Stimulated activated naive B cell treated with anti-CD40 and anti-IgM and Interleukin-4, amounts not matched to agents 10 μg/mL and 1 μg/mL and 100 μg/mL, for 72 hours (primary cell): ENCODE measurements around the gene SSC5D.
"Not testable (repeated sequence)": the region's sequence is repeated elsewhere in the genome, so short reads cannot be mapped to it uniquely, and the experiment has no call there.

Experiments used
- ATAC-seq, 2 donors: fragments of 150-1000 bp; cut with Tn5 transposase; replicated peaks; 2 replicates each; pipeline ENCODE4 v1.10.0; 2021; ENCODE audit warnings: moderate library complexity in 1 of 2
- DNase-seq: peaks from one replicate; pipeline ENCODE4 v3.0.0; 2021
- H3K27ac Mint-ChIP-seq: one replicate; pipeline ENCODE4 v1.8.0; 2022; ENCODE audit warnings: mild to moderate bottlenecking, mixed read lengths
- H3K27me3 Mint-ChIP-seq, 2 donors: one replicate each; pipeline ENCODE4 v1.8.0; 2022; ENCODE audit warnings: mixed read lengths in 2 of 2
- H3K36me3 Mint-ChIP-seq, 2 donors: one replicate each; pipeline ENCODE4 v1.8.0; 2022; ENCODE audit warnings: mixed read lengths in 2 of 2, mild to moderate bottlenecking in 1 of 2
- H3K4me1 Mint-ChIP-seq, 2 donors: one replicate each; pipeline ENCODE4 v1.8.0; 2022; ENCODE audit warnings: mixed read lengths in 2 of 2, mild to moderate bottlenecking in 1 of 2
- H3K4me3 Mint-ChIP-seq, 2 donors: one replicate each; pipeline ENCODE4 v1.8.0; 2022; ENCODE audit warnings: mild to moderate bottlenecking in 2 of 2, mixed read lengths in 2 of 2, moderate library complexity in 1 of 2
- H3K9me3 Mint-ChIP-seq, 2 donors: one replicate each; pipeline ENCODE4 v1.8.0; 2022; ENCODE audit warnings: mixed read lengths in 2 of 2, mild to moderate bottlenecking in 1 of 2

Gene SSC5D

DNA sequence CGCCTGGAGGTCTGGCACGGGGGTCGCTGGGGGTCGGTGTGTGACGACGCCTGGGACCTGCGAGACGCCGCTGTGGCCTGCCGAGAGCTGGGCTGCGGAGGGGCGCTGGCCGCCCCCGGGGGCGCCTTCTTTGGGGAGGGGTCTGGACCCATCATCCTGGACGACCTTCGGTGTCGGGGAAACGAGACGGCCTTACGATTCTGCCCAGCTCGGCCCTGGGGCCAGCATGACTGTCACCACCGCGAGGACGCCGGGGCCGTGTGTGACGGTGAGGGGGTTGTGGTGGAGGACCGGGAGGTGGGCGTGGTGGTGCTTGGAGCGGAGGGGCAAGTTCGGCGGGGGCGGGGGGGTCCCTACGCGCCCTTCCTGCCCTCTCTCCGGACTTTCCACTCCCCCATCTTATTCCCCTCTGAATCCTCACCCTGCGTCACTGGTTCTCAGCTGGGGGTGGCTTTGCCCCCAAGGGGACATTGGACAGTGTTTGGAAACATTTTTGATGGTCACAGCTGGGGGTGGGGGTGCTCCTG lies 5.5 kb downstream of the SSC5D start:
- peaks cover 9 to 11% of the 10 kb centered on the region in 2 donors for H3K4me1 Mint-ChIP-seq
- H3K36me3 Mint-ChIP-seq, result peaks cover 2 to 4% of the 10 kb centered on the region in 2 donors
- peak overlapping the region; percentile 68 to 69 for H3K4me3 Mint-ChIP-seq
- ATAC-seq (no peak), DNase-seq (no peak)
- no peaks in the 10 kb centered on the region for H3K9me3 Mint-ChIP-seq
- no peak overlapping the region for H3K27ac Mint-ChIP-seq
- H3K27me3 Mint-ChIP-seq, result peaks cover 26 to 34% of the 10 kb centered on the region in 2 donors

DNA sequence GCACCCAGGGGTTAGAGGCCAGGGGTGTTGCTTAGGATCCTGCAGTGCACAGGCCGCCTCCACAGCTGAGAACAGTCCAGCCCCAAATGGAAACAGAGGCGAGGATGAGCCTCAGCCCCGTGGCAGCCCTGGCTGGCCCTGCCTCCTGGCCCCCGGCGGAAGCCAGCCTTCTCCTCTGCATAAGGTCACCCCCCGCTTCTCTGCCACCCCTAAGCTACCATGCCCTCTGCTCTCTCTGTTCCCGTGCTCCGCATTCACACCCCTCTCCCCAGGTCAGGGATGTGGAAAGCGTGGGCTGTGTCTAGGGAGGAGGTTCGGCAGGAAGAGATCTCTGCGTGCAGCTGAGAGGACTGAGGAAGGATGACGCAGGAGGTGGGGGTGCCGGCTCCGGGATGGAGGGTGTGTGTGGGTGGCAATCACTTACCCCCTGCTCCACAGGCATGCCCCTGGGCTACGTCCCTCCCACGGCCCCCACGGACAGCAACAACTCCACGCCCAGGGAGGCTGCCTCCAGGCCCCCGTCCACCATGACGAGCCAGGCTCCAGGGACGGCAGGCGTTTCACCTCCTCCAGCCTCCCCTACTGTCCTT lies 6.0 kb downstream of the SSC5D start:
- peak overlapping the region; percentile 72 for H3K27ac Mint-ChIP-seq

DNA sequence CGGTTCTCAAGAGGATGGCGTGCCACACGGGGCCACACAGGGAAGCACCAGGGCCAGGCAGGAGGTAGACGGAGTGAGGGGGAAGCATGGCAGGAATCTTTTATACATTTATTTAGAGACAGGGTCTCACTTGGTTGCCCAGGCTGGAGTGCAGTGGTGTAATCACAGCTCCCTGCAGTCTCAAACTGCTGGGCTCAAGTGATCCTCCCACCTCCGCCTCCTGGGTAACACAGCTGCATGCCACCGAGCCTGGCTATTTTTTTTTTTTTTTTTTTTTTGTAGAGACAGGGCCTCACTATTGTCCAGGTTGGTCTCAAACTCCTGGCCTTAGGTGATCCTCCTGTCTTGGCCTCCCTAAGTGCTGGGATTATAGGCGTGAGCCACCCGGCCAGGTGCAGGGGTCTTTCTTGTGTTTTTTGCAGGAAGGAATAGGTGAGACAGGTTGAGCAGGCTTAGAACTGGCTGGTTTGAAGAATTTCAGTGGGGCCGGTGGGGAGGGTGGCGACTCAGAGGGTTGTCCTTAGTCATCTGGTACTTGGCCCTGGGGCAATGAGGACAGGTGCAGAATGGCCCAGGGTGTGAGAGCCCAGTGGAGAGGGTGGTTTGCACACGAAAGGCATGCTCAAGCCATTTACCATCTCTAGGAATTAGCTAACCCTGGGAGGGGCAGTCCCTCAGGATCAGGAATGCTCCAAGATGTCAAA lies 7.6 kb downstream of the SSC5D start:
- Mint-ChIP-seq H3K4me3 (no peak overlapping the region), H3K4me1 (peaks cover 14 to 24% of the 10 kb centered on the region in 2 donors), H3K27me3 (peaks cover 26 to 28% of the 10 kb centered on the region in 2 donors), H3K36me3 (peaks cover 2 to 9% of the 10 kb centered on the region in 2 donors), H3K27ac (peak overlapping the region; percentile 14), H3K9me3 (no peaks in the 10 kb centered on the region)
- ATAC-seq (no peak), DNase-seq (no peak)

More for the DNA sequence above, 6.0 kb downstream of the SSC5D start:
- Mint-ChIP-seq H3K4me3 (peak overlapping the region; percentile 68 to 69), H3K27me3 (peaks cover 26 to 34% of the 10 kb centered on the region in 2 donors), H3K36me3 (peaks cover 2 to 8% of the 10 kb centered on the region in 2 donors), H3K9me3 (no peaks in the 10 kb centered on the region), H3K4me1 (peaks cover 12% of the 10 kb centered on the region in 2 donors)
- DNase-seq (no peak), ATAC-seq (peak; percentile 51 to 82)

DNA sequence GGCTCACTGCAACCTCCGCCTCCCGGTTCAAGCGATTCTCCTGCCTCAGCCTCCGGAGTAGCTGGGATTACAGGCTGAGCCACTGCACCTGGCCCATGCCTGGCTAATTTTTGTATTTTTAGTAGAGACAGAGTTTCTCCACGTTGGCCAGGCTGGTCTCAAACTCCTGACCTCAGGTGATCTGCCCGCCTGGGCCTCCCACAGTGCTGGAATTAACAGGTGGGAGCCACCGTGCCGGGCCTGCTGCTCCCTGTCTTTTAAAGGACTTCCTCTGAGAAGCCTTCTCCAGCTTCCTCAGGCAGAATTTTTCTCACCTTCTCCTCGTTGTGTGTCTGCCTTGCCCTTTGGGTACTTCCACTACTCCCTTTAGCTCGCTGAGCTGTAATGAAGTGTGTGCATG lies 8.6 kb downstream of the SSC5D start:
- Mint-ChIP-seq H3K4me1 (peaks cover 15 to 24% of the 10 kb centered on the region in 2 donors), H3K27me3 (peaks cover 22 to 24% of the 10 kb centered on the region in 2 donors)
- not testable (repeated sequence) for ATAC-seq, H3K9me3 Mint-ChIP-seq, H3K36me3 Mint-ChIP-seq, H3K4me3 Mint-ChIP-seq, DNase-seq, H3K27ac Mint-ChIP-seq

DNA sequence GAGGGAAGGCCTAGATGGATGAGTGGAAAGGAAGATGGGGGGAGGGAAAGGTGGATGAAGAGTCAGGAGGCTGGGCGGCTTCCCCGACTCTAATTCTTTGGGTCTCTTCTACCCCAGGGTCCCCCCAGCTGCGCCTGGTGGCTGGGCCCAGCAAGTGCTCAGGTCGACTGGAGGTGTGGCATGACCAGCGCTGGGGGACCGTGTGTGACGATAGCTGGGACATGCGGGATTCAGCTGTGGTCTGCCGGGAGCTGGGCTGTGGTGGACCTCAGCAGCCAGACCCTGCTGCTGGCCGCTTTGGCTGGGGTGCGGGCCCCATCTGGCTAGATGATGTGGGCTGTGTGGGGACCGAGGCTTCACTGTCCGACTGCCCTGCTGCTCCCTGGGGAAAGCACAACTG lies 9.5 kb downstream of the SSC5D start:
- Mint-ChIP-seq H3K4me3 (no peak overlapping the region), H3K27me3 (peaks cover 14 to 16% of the 10 kb centered on the region in 2 donors), H3K9me3 (no peaks in the 10 kb centered on the region), H3K36me3 (peaks cover 7 to 14% of the 10 kb centered on the region in 2 donors), H3K27ac (no peak overlapping the region), H3K4me1 (peaks cover 19 to 31% of the 10 kb centered on the region in 2 donors)
- ATAC-seq, result no peak
- no peak for DNase-seq

DNA sequence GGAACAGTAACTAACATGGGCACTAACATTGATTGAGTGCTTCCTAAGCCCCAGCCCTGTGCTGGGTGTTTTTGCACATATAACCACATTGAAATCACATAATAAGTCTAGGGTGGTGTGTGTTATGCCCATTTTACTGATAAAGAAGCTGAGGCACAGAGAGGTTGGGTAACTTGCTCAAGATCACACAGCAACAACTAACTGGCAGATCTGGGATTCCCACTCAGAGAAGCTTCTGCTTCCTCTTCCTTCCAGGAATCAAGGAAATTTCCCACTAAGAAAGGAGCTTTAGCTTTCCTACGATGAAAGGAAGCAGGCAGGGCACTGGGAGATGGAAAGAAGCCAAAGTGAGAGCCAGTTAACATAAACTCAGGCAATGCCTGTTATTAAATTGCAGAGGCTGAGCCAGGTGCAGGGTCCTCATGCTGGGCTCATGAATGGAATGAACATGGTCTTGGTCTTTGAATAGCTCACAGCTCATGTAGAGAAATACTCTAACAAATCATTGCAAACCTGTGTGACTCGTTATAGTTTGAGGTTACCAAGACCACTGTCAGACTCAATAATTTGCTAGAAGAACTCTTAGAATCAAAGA lies 10.1 kb downstream of the SSC5D start:
- no peak for ATAC-seq
- Mint-ChIP-seq H3K27me3 (peaks cover 9 to 11% of the 10 kb centered on the region in 2 donors), H3K4me1 (peaks cover 20 to 36% of the 10 kb centered on the region in 2 donors), H3K27ac (no peak overlapping the region), H3K4me3 (no peak overlapping the region), H3K9me3 (peaks cover 3 to 4% of the 10 kb centered on the region in 2 donors), H3K36me3 (peaks cover 9 to 18% of the 10 kb centered on the region in 2 donors)
- no peak for DNase-seq

DNA sequence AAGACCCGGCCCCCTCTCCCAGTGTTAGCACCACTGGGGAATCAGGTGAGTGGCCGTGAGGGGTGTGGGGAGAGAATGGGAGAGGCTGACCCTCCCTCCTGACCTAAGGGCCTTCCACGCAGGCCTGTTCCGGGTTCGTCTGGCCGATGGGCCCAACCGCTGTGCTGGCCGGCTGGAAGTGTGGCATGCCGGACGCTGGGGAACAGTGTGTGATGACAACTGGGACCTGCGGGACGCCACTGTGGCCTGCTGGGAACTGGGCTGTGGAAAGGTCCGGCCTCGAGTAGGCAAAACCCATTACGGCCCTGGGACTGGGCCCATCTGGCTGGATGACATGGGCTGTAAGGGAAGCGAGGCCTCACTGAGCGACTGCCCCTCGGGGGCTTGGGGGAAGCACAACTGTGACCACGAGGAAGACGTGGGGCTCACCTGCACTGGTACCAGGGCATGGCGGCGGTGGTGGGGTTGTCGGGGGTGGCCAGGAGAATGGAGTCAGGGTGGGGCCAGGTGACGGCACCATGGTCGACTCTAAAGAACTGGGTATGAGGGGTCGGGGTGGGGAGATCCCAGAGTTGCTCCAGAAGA lies 12.2 kb downstream of the SSC5D start:
- Mint-ChIP-seq H3K27ac (no peak overlapping the region), H3K27me3 (no peaks in the 10 kb centered on the region), H3K4me1 (peaks cover 22 to 37% of the 10 kb centered on the region in 2 donors), H3K9me3 (peaks cover 3 to 8% of the 10 kb centered on the region in 2 donors), H3K36me3 (peaks cover 12 to 22% of the 10 kb centered on the region in 2 donors), H3K4me3 (no peak overlapping the region)
- ATAC-seq, result no peak
- no peak for DNase-seq

DNA sequence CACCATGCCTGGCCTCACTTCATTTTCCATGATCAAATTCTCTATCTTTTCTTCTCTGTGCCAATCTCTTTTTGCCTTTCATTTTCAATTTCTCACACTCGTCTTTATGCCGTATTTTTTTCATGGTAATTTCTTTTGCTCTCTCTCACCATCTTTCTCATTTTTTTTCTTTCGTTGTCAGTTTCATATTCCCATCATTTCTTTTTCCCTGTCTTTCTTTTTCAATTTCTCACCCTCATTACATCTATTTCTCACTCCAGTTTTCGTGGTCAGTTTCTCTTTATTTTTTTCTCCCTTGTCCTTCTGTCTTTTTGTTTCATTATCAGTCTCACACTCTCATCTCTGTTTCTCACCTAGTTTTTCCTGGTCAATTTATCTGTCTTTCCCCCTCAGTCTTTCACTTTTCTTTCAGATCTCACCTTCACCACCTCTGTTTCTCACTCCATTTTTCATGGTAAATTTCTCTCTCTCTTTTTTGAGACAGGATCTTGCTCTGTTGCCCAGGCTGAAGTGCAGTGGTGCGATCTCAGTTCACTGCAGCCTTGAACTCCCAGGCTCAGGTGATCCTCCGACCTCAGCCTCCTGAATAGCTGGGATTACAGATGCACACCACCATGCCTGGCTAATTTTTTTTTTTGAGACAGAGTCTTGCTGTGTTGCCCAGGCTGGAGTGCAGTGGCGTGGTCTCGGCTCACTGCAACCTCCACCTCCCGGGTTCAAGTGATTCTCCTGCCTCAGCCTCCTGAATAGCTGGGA lies 14.1 kb downstream of the SSC5D start:
- no peak overlapping the region for H3K4me3 Mint-ChIP-seq
- peak overlapping the region; percentile 66 for H3K27ac Mint-ChIP-seq
- H3K36me3 Mint-ChIP-seq, result peaks cover 9 to 20% of the 10 kb centered on the region in 2 donors
- ATAC-seq, result no peak
- peaks cover 22 to 37% of the 10 kb centered on the region in 2 donors for H3K4me1 Mint-ChIP-seq
- no peaks in the 10 kb centered on the region for H3K27me3 Mint-ChIP-seq
- DNase-seq, result no peak
- H3K9me3 Mint-ChIP-seq, result peaks cover 3 to 8% of the 10 kb centered on the region in 2 donors

DNA sequence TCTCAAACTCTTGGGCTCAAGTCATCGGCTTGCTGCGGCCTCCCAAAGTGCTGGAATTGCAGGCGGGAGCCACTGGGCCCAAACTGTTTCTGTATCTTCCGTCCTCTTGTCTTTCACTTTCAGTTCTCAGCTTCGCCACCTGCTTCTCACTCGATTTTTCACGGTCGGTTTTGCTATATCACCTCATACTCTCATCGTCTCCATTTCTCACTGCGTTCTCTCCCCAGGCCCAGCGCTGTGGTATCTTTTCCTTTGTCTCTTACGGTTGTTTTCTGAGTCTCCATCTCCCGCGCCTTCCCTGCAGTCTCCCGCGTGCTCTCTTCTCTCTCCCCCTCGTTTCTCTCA lies 14.9 kb downstream of the SSC5D start:
- peaks cover 3 to 8% of the 10 kb centered on the region in 2 donors for H3K9me3 Mint-ChIP-seq
- peak overlapping the region; percentile 97 for H3K27ac Mint-ChIP-seq
- ATAC-seq (no peak), DNase-seq (no peak)
- peaks cover 0 to 6% of the 10 kb centered on the region in 2 donors for H3K27me3 Mint-ChIP-seq
- peak overlapping the region; percentile 85 to 86 for H3K4me3 Mint-ChIP-seq
- H3K36me3 Mint-ChIP-seq, result peaks cover 9 to 20% of the 10 kb centered on the region in 2 donors
- peaks cover 22 to 37% of the 10 kb centered on the region in 2 donors for H3K4me1 Mint-ChIP-seq

DNA sequence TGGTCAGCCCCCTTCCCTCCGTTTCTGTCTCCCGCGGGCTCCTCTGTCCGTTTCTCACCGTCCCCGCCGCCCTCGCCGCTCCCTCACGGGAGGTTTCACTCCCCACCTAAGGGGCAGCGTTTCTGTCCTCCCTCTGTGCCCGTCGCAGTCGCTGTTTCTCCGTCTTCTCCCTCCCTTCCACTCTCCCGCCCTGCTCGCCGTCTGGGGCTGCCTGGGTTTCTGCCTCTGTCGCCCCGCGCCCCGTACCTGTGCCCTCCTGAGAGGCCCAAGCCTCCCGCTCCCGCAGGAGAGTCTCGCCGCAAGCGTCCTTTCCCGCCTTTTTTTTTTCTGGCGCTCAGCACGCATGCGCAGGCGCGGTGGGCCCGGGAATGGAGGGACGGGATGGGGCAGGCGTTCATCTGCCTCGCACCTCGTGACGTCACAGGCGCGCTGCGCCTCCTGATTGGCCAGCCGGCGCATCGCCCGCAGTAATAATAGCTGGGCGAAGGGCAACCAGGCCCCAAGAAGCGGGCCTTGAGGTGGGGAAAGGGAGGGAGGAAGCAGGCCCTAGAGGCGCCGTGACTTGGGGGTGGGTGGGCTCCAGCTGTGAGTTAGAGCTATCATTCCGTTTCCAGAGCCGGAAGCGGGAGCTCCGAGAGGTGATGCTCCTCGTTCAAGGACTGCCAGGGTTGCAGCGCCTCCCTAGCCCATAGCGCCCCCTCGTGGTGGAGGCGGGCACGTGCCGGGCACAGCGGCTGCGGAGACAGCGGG lies 15.4 kb downstream of the SSC5D start:
- Mint-ChIP-seq H3K4me1 (peaks cover 22 to 37% of the 10 kb centered on the region in 2 donors), H3K9me3 (peaks cover 3 to 8% of the 10 kb centered on the region in 2 donors), H3K27ac (peak overlapping the region; percentile 97), H3K36me3 (peaks cover 9 to 20% of the 10 kb centered on the region in 2 donors), H3K27me3 (peaks cover 0 to 8% of the 10 kb centered on the region in 2 donors), H3K4me3 (peak overlapping the region; percentile 85 to 86)
- ATAC-seq (peak; percentile 97 to 98), DNase-seq (peak; percentile 95)

DNA sequence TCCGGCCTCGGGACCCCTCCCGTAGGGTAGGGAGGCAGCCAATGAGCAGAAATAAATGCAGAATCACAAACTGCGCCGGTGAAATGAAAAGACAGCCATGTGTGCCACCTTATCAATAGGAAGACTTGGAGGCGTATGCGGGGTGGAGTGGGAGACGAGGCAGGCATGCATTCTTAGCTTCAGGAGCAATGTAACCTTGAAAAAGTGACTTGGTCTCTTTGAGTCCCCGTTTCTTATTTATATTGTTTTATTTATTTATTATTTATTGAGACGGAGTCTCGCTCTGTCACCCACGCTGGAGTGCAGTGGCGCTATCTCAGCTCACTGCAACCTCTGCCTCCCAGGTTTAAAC lies 16.0 kb downstream of the SSC5D start:
- Mint-ChIP-seq H3K27me3 (peaks cover 0 to 12% of the 10 kb centered on the region in 2 donors), H3K9me3 (peaks cover 3 to 8% of the 10 kb centered on the region in 2 donors), H3K4me1 (peaks cover 21 to 34% of the 10 kb centered on the region in 2 donors), H3K36me3 (peaks cover 9 to 16% of the 10 kb centered on the region in 2 donors), H3K4me3 (peak overlapping the region; percentile 85 to 86), H3K27ac (peak overlapping the region; percentile 97)
- DNase-seq, result no peak
- ATAC-seq, result no peak

DNA sequence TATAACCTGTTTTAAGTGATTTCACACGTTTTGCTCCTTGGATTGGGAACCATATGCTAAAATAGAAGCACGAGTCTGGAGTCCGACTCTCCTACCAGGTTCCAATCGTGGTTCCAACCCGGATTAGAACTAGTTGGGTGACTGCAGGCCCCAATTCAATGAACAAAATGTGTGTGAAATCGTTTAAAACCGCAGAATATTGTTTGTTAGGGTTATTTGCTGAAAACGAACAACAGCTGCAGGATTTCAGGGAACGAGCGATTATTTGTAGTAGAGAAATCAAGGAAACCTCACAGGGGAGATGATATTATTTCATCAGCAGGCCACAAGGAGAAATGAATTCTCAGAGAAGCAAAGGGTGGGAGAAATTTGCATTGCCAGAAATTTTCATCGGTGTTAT lies 16.7 kb downstream of the SSC5D start:
- Mint-ChIP-seq H3K27me3 (peaks cover 0 to 13% of the 10 kb centered on the region in 2 donors), H3K27ac (no peak overlapping the region)

DNA sequence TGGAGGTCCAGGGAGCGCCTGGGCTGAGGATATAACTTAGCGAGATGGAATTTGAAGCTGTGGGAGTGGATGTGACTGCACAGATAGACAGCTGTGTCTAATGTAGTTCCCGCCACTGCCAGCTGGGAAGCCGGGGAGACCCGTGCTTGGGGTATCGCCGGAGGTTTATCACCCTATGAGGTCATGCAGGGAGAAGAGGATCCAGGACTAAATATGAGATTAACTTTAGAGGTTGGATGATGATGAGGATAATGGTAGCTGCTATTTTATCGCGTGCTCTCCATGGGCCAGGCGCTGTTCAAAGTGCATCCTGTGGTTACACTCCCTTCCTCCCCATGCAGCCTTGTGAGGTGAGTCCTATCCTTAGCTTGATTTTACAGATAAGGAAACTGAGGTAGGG lies 19.9 kb downstream of the SSC5D start:
- peaks cover 14 to 25% of the 10 kb centered on the region in 2 donors for H3K27me3 Mint-ChIP-seq

More for the DNA sequence above, 16.7 kb downstream of the SSC5D start:
- DNase-seq (no peak), ATAC-seq (no peak)
- H3K4me1 Mint-ChIP-seq, result peaks cover 18 to 27% of the 10 kb centered on the region in 2 donors
- no peak overlapping the region for H3K4me3 Mint-ChIP-seq
- peaks cover 3 to 8% of the 10 kb centered on the region in 2 donors for H3K9me3 Mint-ChIP-seq
- H3K36me3 Mint-ChIP-seq, result peaks cover 9 to 14% of the 10 kb centered on the region in 2 donors

More for the DNA sequence above, 19.9 kb downstream of the SSC5D start:
- Mint-ChIP-seq H3K36me3 (peaks cover 5 to 7% of the 10 kb centered on the region in 2 donors), H3K4me3 (no peak overlapping the region), H3K27ac (no peak overlapping the region), H3K9me3 (peaks cover 2 to 6% of the 10 kb centered on the region in 2 donors), H3K4me1 (peaks cover 9 to 12% of the 10 kb centered on the region in 2 donors)
- DNase-seq (no peak), ATAC-seq (no peak)
